Natural killer cell (primary cell): Measurements from ENCODE around the gene SLC2A1. TPM values are rescaled to one million over a fixed set of nuclear protein-coding genes. Genes with fewer than 3 reads are reported as not detected.

Experiments used
- ATAC-seq, 3 donors: fragments of 150-1000 bp in 2 of 3; fragments of 200-7000 bp in 1 of 3; cut with Tn5 transposase; 1 replicate in 1 of 3; 2 replicates in 2 of 3; pipeline ENCODE4 v1.10.0; 2021; ENCODE audit warnings: mild to moderate bottlenecking in 2 of 3, moderate library complexity in 2 of 3
- DNase-seq, 2 donors: peaks; one replicate each; pipeline versions ENCODE4 v3.0.0 to v3.0.0-alpha.2; 2013 to 2021; ENCODE audit warnings: mixed read lengths in 1 of 2
- H3K27ac ChIP-seq: one replicate; pipeline ENCODE4 v1.5.1; 2013; ENCODE audit warnings: mild to moderate bottlenecking, low read length
- H3K27me3 ChIP-seq: one replicate; pipeline ENCODE4 v1.6.1; 2013; ENCODE audit warnings: low read length; ENCODE audit not compliant: control insufficient read depth, insufficient read depth
- H3K36me3 ChIP-seq: one replicate; pipeline ENCODE4 v1.6.1; 2013; ENCODE audit warnings: low read length; ENCODE audit not compliant: control insufficient read depth, insufficient read depth
- H3K4me1 ChIP-seq: one replicate; pipeline ENCODE4 v1.6.1; 2013; ENCODE audit warnings: low read length; ENCODE audit not compliant: control insufficient read depth, insufficient read depth
- H3K4me3 ChIP-seq: one replicate; pipeline ENCODE4 v1.5.1; 2013; ENCODE audit warnings: low read length
- H3K9me3 ChIP-seq: one replicate; pipeline ENCODE4 v1.6.1; 2013; ENCODE audit warnings: low read length; ENCODE audit not compliant: control insufficient read depth, insufficient read depth
- H3K27ac Mint-ChIP-seq, 2 donors: one replicate each; pipeline ENCODE4 v1.8.0; 2022; ENCODE audit warnings: mild to moderate bottlenecking in 2 of 2, mixed read lengths in 2 of 2, moderate library complexity in 1 of 2
- H3K27me3 Mint-ChIP-seq, 2 donors: one replicate each; pipeline ENCODE4 v1.8.0; 2022; ENCODE audit warnings: low read depth in 2 of 2, mixed read lengths in 2 of 2
- H3K36me3 Mint-ChIP-seq: one replicate; pipeline ENCODE4 v1.8.0; 2022; ENCODE audit warnings: mixed read lengths
- H3K4me1 Mint-ChIP-seq, 2 donors: one replicate each; pipeline ENCODE4 v1.8.0; 2022; ENCODE audit warnings: mixed read lengths in 2 of 2
- H3K4me3 Mint-ChIP-seq: one replicate; pipeline ENCODE4 v1.8.0; 2022; ENCODE audit warnings: mild to moderate bottlenecking, moderate library complexity, mixed read lengths
- H3K9me3 Mint-ChIP-seq, 2 donors: one replicate each; pipeline ENCODE4 v1.8.0; 2022; ENCODE audit warnings: mixed read lengths in 2 of 2
- WGBS: methylation state at CpG from one replicate; pipeline ENCODE4 v1.1.7; 2013; ENCODE audit warnings: missing lambda C conversion rate; ENCODE audit not compliant: insufficient coverage; 5-methylcytosine and 5-hydroxymethylcytosine counted together
- intact Hi-C: fragments of 100-400 bp; cut with micrococcal nuclease; formaldehyde crosslinking; loops from one replicate; pipeline ENCODE4 v1.14.2; 2022
- total RNA-seq, 4 donors: library from RNA; stranded (reverse); fragments of 120-200 nt in 1 of 4; gene quantifications; one replicate each; pipeline versions ENCODE4 v1.2.3 to v1.2.4, GENCODE V29; 2013 to 2022
- TF ChIP-seq, protein P1 (sequence below): fragments of 200-600 bp; IDR thresholded peaks from one replicate; pipeline ENCODE4 v1.8.0; 2022; ENCODE audit warnings: antibody characterized with exemption

The SLC2A1 gene
- total RNA-seq, 3 donors from 2014 or later (not counting 1 experiment from before 2014, with no cell fraction given): 94.7 to 143 (median 95.1) TPM

DNA sequence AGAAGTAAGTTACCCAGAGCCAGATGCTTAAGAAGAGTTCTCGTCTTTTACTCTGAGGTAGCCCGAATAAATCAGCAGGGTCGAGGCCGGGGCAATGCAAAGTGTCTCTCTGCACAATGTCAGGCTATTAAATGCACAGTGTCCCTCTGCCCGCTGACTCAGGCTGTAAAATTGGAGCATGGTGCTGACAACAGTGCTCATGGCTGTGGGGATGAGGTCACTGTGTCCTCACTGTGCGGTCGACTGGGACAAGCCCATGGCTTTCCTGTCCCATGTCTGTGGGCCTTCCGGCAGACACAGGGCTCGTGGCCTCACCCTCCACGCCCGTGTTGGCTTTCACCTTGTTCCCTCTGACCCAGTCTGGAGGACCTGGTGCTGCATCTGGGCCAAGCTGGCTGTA is 14.6 kb upstream of the SLC2A1 start:
- Mint-ChIP-seq H3K4me1 (peaks cover 11 to 13% of the 10 kb centered on the region in 2 donors), H3K4me3 (no peak overlapping the region), H3K9me3 (no peaks in the 10 kb centered on the region), H3K27ac (no peak overlapping the region), H3K27me3 (no peaks in the 10 kb centered on the region), H3K36me3 (no peaks in the 10 kb centered on the region)
- Histone ChIP-seq H3K4me1 (no peaks in the 10 kb centered on the region), H3K4me3 (no peak overlapping the region), H3K27me3 (no peaks in the 10 kb centered on the region), H3K27ac (no peak overlapping the region), H3K9me3 (no peaks in the 10 kb centered on the region), H3K36me3 (no peaks in the 10 kb centered on the region)
- TF ChIP-seq, protein P1, sequence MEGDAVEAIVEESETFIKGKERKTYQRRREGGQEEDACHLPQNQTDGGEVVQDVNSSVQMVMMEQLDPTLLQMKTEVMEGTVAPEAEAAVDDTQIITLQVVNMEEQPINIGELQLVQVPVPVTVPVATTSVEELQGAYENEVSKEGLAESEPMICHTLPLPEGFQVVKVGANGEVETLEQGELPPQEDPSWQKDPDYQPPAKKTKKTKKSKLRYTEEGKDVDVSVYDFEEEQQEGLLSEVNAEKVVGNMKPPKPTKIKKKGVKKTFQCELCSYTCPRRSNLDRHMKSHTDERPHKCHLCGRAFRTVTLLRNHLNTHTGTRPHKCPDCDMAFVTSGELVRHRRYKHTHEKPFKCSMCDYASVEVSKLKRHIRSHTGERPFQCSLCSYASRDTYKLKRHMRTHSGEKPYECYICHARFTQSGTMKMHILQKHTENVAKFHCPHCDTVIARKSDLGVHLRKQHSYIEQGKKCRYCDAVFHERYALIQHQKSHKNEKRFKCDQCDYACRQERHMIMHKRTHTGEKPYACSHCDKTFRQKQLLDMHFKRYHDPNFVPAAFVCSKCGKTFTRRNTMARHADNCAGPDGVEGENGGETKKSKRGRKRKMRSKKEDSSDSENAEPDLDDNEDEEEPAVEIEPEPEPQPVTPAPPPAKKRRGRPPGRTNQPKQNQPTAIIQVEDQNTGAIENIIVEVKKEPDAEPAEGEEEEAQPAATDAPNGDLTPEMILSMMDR: no peak
- DNase-seq: no peak
- intact Hi-C loops: no loop called here
- no peak for ATAC-seq
- WGBS: 91% methylated on average over 11 of the region's 11 CpGs

DNA sequence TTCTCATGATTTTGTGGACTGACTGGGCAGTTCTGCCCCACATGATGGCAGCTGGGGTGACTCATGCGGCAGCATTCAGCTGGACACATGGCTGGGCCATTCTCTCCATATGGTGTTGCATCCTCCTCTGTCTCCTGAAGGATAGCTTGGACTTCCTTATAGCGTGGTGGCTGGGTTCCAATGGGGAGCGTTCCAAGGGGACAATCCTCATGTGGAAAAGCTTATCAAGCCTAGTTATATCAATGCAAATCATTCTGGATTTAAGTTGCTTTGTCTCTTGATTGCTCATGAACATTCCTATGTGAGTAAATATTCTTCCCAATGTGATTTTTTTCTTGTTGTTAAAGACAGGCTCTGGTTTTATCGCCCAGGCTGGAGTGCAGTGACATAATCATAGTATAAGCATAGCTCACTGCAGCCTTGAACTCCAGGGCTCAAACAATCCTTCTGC is 13.2 kb upstream of the SLC2A1 start:
- intact Hi-C loops: no loop called here
- Histone ChIP-seq H3K9me3 (no peaks in the 10 kb centered on the region), H3K36me3 (no peaks in the 10 kb centered on the region), H3K4me3 (no peak overlapping the region), H3K27me3 (no peaks in the 10 kb centered on the region), H3K4me1 (no peaks in the 10 kb centered on the region), H3K27ac (no peak overlapping the region)
- Mint-ChIP-seq H3K4me3 (no peak overlapping the region), H3K27ac (no peak overlapping the region), H3K4me1 (peaks cover 11 to 13% of the 10 kb centered on the region in 2 donors), H3K9me3 (no peaks in the 10 kb centered on the region), H3K36me3 (no peaks in the 10 kb centered on the region), H3K27me3 (no peaks in the 10 kb centered on the region)
- TF ChIP-seq, protein P1: no peak
- no peak for ATAC-seq
- 100% methylated on average over 4 of the region's 4 CpGs for WGBS
- DNase-seq: no peak

DNA sequence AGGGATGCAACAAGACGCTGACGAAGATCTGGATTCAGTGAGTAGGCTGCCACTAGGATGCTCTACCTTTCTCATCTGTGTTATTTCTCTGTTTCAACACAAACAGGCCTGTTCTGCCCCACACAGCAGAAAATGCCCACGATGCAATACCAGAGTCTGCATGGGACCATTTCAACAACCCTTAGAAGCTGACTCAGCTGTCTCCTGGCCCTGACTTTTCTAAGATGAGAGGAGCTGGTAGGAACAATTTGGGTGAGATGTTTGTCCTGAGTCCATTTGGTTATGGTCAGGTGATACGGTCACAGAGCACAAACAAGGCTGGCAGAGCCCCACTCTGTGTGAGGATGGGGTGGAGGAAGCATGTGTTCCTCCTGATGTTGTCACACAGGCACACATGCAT is 11.5 kb upstream of the SLC2A1 start:
- H3K27ac Mint-ChIP-seq: no peak overlapping the region

More for the DNA sequence above, 11.5 kb upstream of the SLC2A1 start:
- H3K27ac ChIP-seq: no peak overlapping the region
- H3K4me1 ChIP-seq: no peaks in the 10 kb centered on the region
- no peaks in the 10 kb centered on the region for H3K9me3 ChIP-seq
- 88% methylated on average over 4 of the region's 4 CpGs for WGBS
- Mint-ChIP-seq H3K4me3 (no peak overlapping the region), H3K9me3 (no peaks in the 10 kb centered on the region), H3K36me3 (no peaks in the 10 kb centered on the region), H3K27me3 (no peaks in the 10 kb centered on the region), H3K4me1 (peaks cover 6 to 8% of the 10 kb centered on the region in 2 donors)
- DNase-seq (no peak), ATAC-seq (no peak)
- H3K36me3 ChIP-seq: no peaks in the 10 kb centered on the region
- intact Hi-C loops: no loop called here
- H3K4me3 ChIP-seq: no peak overlapping the region
- TF ChIP-seq, protein P1: no peak
- no peaks in the 10 kb centered on the region for H3K27me3 ChIP-seq
